IPS-NIHi7 (cell line): ENCODE data around the gene STX17.
A peak's percentile ranks its signal among the peaks of the same experiment; 100 is the strongest.
"Not testable (repeated sequence)": the region's sequence is repeated elsewhere in the genome, so short reads cannot be mapped to it uniquely, and the experiment has no call there.

Experiments
- DNase-seq: peaks from one replicate; pipeline ENCODE4 v3.0.0; 2012; ENCODE audit warnings: mixed read lengths; ENCODE audit errors: extremely low spot score

STX17 gene

GRCh38 chr9:99971410-99971809 lies 65.0 kb downstream of the STX17 start:
- DNase-seq: no peak

GRCh38 chr9:99973455-99973854 lies 67.0 kb downstream of the STX17 start:
- no peak for DNase-seq

DNA sequence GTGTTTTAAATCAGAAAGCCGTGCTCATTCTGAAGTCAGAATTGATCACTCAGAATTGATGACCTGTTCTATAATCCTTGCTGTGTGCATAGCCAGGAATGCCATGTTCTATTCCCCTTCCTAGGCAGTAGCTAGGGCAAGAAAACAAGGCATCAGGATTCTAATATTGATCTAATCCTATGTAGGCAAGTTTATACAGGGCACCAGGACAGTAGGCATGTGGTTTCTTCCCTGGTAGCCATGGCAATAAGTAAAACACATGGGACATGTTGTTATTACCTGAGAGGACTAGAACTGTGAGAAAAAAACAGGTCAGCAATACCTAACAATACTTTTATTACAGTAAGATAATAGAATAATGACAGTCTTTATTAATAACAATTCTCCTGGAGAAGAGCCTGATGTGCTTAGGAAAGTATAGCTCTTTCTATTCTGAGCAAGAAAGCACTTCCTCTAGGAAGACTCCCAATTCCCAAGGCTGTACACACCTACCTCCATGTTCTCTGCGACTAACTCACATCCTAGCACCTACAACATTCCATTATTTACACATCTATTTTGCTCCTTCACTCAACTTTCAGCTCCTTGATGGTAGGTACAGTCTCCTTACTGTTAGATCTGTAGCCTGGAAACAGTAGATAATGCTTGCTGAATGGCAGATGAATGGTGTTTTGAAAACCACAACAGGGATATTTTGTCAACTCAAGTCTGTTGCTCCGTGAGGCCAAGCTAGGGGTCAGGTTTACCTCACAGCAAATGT lies 70.8 kb downstream of the STX17 start:
- DNase-seq: no peak

- no peak for DNase-seq
Observed at GRCh38 chr9:99978221-99978620, 71.8 kb downstream of the STX17 start.

DNA sequence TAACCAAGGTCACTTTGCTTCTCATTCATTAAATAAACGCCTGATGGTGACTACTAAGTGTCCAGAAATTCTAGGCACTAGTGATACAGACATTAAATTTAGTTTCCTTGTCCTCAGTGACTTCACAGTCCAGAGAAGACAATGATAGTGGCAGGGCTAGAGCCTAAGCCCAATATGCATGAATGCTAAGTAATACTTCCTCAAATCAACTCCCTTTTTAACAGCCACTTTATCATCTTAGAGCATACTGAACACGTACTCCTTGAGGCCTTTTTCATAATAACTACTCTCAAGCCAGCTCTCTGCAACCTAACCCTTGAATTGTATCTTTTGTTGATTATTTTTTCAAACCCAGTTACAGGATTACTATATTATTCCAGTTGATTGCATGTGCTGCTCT lies 74.1 kb downstream of the STX17 start:
- no peak for DNase-seq

DNA sequence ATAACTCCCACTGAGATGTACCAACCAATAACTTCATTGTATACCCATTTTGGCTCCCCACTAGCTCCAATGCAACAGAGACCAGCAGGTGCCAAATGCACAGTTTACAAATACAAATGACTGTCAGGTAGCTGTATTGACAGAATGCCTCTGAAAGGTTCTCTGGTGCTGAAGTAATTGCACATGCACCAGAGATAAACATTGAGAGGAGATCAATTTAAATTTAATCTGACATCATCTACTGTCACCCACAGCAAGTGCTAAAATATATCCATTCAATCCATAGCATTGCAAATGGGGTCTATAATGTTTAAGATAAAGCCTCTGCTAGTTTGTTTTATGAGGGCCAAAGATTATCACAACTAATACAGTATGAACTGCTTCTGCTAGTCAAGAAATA lies 80.2 kb downstream of the STX17 start:
- no peak for DNase-seq

- DNase-seq: not testable (repeated sequence)
Observed at GRCh38 chr9:99990508-99990907, 84.1 kb downstream of the STX17 start.

DNA sequence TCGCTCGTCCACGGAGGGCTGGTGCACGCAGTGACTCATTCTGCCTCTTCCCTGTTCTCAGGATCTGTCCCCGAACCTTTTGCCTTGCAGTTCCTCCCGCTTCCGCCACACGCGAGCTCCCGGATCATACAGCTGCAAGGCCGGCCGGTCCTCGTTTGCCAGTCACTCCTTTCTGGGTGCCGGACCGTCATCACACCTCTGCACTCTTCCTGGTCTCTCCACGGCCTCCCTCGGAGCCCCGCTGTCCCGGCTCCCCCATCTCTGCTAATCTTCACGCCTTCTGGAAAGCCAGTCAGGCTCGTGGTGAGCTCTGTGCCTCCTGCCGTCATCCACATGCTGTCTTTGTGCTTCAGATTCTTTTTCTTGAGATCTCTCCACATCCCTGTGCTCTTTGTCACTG lies 91.8 kb downstream of the STX17 start:
- peak; percentile 15 for DNase-seq

DNA sequence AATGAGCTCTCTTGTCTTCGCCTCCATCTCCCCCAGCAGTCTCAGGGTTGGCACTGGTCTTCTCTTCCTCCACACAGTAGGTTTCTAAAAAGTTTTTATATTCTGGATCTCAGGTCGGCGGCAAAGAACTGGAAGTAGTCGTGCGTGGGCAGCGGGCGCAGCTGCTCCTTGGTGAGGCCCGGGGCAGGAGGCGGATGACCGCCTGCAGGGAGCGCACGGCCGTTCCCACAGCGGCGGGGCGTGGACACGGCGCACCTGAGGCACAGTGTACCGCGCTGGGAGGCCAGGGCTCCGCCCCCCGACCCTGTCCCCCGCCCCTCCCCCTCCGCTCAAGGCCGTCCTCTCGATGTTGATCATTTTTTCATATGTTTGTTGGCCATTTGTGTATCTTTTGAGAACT lies 92.4 kb downstream of the STX17 start:
- DNase-seq: no peak

DNA sequence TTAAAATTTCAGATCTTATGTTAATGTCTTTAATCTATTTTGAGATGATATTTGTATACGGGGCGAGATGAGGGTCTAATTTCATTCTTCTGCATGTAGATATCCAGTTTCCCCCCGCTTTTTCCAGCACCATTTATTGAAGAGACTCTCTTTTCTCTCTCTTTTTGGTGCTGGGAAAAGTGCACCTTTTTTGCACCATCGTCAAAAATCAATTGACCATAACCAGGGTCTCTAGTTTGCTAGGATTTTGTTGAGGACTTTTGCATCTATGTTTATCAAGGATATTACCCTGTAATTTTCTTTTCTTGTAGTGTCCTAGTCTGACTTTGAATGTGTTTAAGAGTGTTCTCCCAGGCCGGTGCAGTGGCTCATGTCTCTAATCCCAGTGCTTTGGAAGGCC lies 93.3 kb downstream of the STX17 start:
- DNase-seq: no peak

- DNase-seq: peak; percentile 63
Observed at GRCh38 chr9:100011062-100011681, 104.7 kb downstream of the STX17 start.

DNA sequence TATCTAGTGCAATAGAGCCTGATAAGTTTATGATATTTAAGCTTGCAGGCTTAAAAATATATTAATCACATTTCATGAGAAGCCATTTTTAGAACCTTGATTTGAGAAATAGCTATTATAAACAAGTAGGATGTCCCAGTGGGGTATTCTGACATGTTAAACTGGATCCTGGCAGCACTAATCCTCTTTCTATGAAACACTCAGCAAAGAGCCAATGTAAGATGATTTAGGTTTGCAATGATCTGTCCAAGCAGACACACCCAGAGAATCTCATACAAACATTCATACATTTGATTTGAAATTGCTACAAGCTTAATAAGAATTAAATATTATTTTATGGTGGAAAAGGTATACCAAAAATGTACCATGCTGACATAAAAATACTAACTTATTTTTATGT lies 105.8 kb downstream of the STX17 start:
- no peak for DNase-seq

DNA sequence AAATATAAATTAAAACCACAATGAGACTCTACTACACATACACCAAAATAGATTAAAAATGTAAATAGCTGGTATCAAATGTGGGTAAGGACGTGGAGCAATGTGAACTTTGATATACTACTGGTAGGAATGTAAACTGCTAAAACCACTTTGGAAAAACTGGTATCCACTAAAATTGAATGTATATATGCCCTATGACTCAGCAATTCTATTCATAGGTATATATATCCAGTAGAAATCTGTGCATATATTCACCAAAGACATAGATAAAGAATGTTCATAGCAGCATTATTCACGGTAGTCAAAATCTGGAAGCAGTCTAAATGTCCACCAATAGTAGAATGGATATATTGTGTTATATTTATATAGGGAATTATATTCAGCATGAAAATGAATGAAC lies 107.1 kb downstream of the STX17 start:
- no peak for DNase-seq

DNA sequence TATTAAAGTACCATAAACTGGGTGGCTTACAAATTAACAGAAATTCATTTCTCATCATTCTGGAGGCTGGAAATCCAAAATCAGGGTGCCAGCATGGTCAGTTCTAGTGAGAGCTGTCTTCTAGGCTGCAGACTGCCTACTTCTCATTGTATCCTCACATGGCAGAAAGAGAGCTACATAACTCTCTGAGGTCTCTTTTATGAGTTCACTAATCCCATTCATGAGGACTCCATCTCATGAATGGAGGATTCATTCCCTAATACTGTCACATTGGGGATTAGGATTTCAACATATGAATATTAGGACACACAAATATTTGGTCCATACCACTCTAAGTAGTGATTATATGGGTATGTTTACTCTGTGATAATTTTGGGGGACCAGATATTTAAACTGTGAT lies 108.4 kb downstream of the STX17 start:
- no peak for DNase-seq

- DNase-seq: no peak
Observed at GRCh38 chr9:100019541-100019940, 113.1 kb downstream of the STX17 start.
